HCT116 (cell line): ENCODE data around the gene LELP1. TPM values are rescaled to one million over a fixed set of nuclear protein-coding genes. Genes with fewer than 3 reads are reported as not detected.

Experiments
- ATAC-seq: fragments of 200-7000 bp; cut with Tn5 transposase; 2 replicates; pipeline ENCODE4 v1.9.1; 2020; ENCODE audit warnings: mild to moderate bottlenecking, moderate library complexity
- BruUV-seq: library from RNA; stranded (reverse); fragments of 400-500 nt; replicated peaks from 2 replicates; lab custom pipeline; 2021; lab: Mats Ljungman, UMichigan
- CTCF ChIA-PET: fragments of 300-600 bp; sonication (Branson Sonifier 250); formaldehyde crosslinking; loops from one replicate; lab custom pipeline; 2021; ENCODE audit warnings: antibody characterized with exemption; lab: Charles Lee
- POLR2A ChIA-PET: fragments of 300-600, 350-600 bp; sonication (Branson Sonifier 250); formaldehyde crosslinking; loops from one replicate; lab custom pipeline; 2021; ENCODE audit warnings: antibody characterized with exemption; lab: Charles Lee
- RAD21 ChIA-PET, 2 experiments: fragments of 300-600 bp; sonication (Branson Sonifier 250); formaldehyde crosslinking; loops; one replicate each; lab custom pipeline; 2023; ENCODE audit warnings: low total read pairs in 2 of 2; ENCODE audit not compliant: uncharacterized antibody in 2 of 2, unreplicated experiment in 2 of 2, low non-redundant PET in 1 of 2; lab: Charles Lee
- DNase-seq: peaks from one replicate; pipeline ENCODE4 v3.0.0-alpha.2; 2010; ENCODE audit warnings: low read depth, low spot score
- H2AFZ ChIP-seq: fragments of 200-600 bp; shearing (Covaris generic), sonication (generic); 2 replicates; pipeline ENCODE4 v1.6.1; 2017; ENCODE audit warnings: low read depth, mixed run types, mixed read lengths, antibody characterized with exemption, low read length; ENCODE audit not compliant: poor library complexity, severe bottlenecking
- H3K27ac ChIP-seq: 2 replicates; pipeline ENCODE4 v1.5.1; 2012; ENCODE audit warnings: low read depth, low read length
- H3K27me3 ChIP-seq: fragments of 200-600 bp; sonication (generic); 2 replicates; pipeline ENCODE4 v1.6.1; 2016; ENCODE audit warnings: mixed run types, low read length, mixed read lengths; ENCODE audit not compliant: insufficient read depth
- H3K36me3 ChIP-seq, 2 experiments: fragments of 200-500 bp in 1 of 2; fragments of 200-600 bp in 1 of 2; sonication (Bioruptor generic) in 1 of 2; sonication (generic) in 1 of 2; 2 replicates each; pipeline versions ENCODE4 v1.5.1 to v1.6.1; 2014 to 2016; ENCODE audit warnings: low read length in 2 of 2, inconsistent platforms in 1 of 2, mixed read lengths in 1 of 2, mixed run types in 1 of 2; ENCODE audit not compliant: insufficient read depth in 2 of 2, control insufficient read depth in 1 of 2
- H3K4me1 ChIP-seq, 2 experiments: fragments of 200-600 bp in 1 of 2; sonication (generic) in 1 of 2; 2 replicates each; pipeline versions ENCODE4 v1.5.1 to v1.6.1; 2012 to 2017; ENCODE audit warnings: low read length in 2 of 2, inconsistent platforms in 1 of 2, mild to moderate bottlenecking in 1 of 2, mixed read lengths in 1 of 2, mixed run types in 1 of 2, moderate library complexity in 1 of 2; ENCODE audit not compliant: insufficient read depth in 2 of 2, control insufficient read depth in 1 of 2
- H3K4me2 ChIP-seq: fragments of 200-600 bp; sonication (generic); 2 replicates; pipeline ENCODE4 v1.6.1; 2017; ENCODE audit warnings: mixed run types, low read length, mixed read lengths
- H3K4me3 ChIP-seq, 2 experiments: fragments of 200-600 bp in 1 of 2; sonication (generic) in 1 of 2; replicated peaks in 1 of 2; 2 replicates each; pipeline ENCODE4 v1.5.1; 2011 to 2016; ENCODE audit warnings: low read length in 2 of 2, control low read depth in 1 of 2, low read depth in 1 of 2, mild to moderate bottlenecking in 1 of 2, mixed read lengths in 1 of 2, mixed run types in 1 of 2
- H3K79me2 ChIP-seq: fragments of 200-600 bp; sonication (generic); 2 replicates; pipeline ENCODE4 v1.6.1; 2017; ENCODE audit warnings: mild to moderate bottlenecking, mixed run types, low read length, moderate library complexity, mixed read lengths; ENCODE audit not compliant: insufficient read depth
- H3K9ac ChIP-seq: fragments of 200-600 bp; sonication (generic); 2 replicates; pipeline ENCODE4 v1.6.1; 2016; ENCODE audit warnings: low read length, mixed read lengths
- H3K9me2 ChIP-seq: fragments of 200-600 bp; sonication (generic), shearing (Covaris generic); 2 replicates; pipeline ENCODE4 v1.6.1; 2017; ENCODE audit warnings: mixed run types, mild to moderate bottlenecking, moderate library complexity; ENCODE audit not compliant: insufficient read depth
- H3K9me3 ChIP-seq, 2 experiments: fragments of 200-500 bp in 1 of 2; fragments of 200-600 bp in 1 of 2; sonication (Bioruptor generic) in 1 of 2; sonication (generic) in 1 of 2; 2 replicates each; pipeline ENCODE4 v1.6.1; 2014 to 2017; ENCODE audit warnings: low read length in 2 of 2, mixed read lengths in 2 of 2, inconsistent platforms in 1 of 2, low read depth in 1 of 2, mild to moderate bottlenecking in 1 of 2, mixed run types in 1 of 2, moderate library complexity in 1 of 2; ENCODE audit not compliant: control insufficient read depth in 1 of 2, insufficient read depth in 1 of 2
- H4K20me1 ChIP-seq: fragments of 200-600 bp; sonication (generic), shearing (Covaris generic); 2 replicates; pipeline ENCODE4 v1.6.1; 2017; ENCODE audit warnings: mixed run types, mild to moderate bottlenecking, moderate library complexity; ENCODE audit not compliant: insufficient read depth
- CBX3 ChIP-seq: IDR thresholded peaks from 2 replicates; pipeline ENCODE4 v1.6.1; 2012; ENCODE audit warnings: low read depth
- CEBPB ChIP-seq: IDR thresholded peaks from 2 replicates; pipeline ENCODE4 v1.6.1; 2012; ENCODE audit warnings: low read depth
- CTCF ChIP-seq, 3 experiments: fragments of 200-600 bp in 1 of 3; sonication (generic) in 1 of 3; IDR thresholded peaks in 2 of 3; conservative IDR thresholded peaks in 1 of 3; 2 replicates each; pipeline ENCODE4 v1.5.1; 2012 to 2017; ENCODE audit warnings: low read depth in 2 of 3, low read length in 2 of 3, antibody characterized with exemption in 1 of 3, borderline replicate concordance in 1 of 3, control low read depth in 1 of 3, mild to moderate bottlenecking in 1 of 3, mixed read lengths in 1 of 3, mixed run types in 1 of 3, moderate library complexity in 1 of 3; ENCODE audit not compliant: insufficient read depth in 1 of 3
- EGR1 ChIP-seq: IDR thresholded peaks from 2 replicates; pipeline ENCODE4 v1.6.1; 2012; ENCODE audit warnings: low read depth
- ELF1 ChIP-seq: IDR thresholded peaks from 2 replicates; pipeline ENCODE4 v1.6.1; 2012; ENCODE audit warnings: low read depth, borderline replicate concordance
- FOSL1 ChIP-seq: IDR thresholded peaks from 2 replicates; pipeline ENCODE4 v1.6.1; 2012; ENCODE audit warnings: low read depth
- JUND ChIP-seq: IDR thresholded peaks from 2 replicates; pipeline ENCODE4 v1.6.1; 2012
- MAX ChIP-seq: IDR thresholded peaks from 2 replicates; pipeline ENCODE4 v1.6.1; 2012
- POLR2A ChIP-seq: IDR thresholded peaks from 2 replicates; pipeline ENCODE4 v1.7.0; 2011; ENCODE audit warnings: borderline replicate concordance; ENCODE audit not compliant: insufficient read depth, insufficient read length; ENCODE audit errors: extremely low read depth
- POLR2AphosphoS5 ChIP-seq: IDR thresholded peaks from 2 replicates; pipeline ENCODE4 v1.6.1; 2011; ENCODE audit warnings: mild to moderate bottlenecking, low read depth, low read length, moderate library complexity
- intact Hi-C: fragments of 100-400 bp; cut with micrococcal nuclease; formaldehyde crosslinking; loops from 2 replicates; pipeline ENCODE4 v1.10.0; 2022
- total RNA-seq: library from RNA; stranded (reverse); gene quantifications from one replicate; pipeline ENCODE4 v1.2.1, GENCODE V29; 2021; ENCODE audit not compliant: unreplicated experiment

The LELP1 gene
- total RNA-seq, 1 experiment from 2014 or later, result not detected

- Histone ChIP-seq H2AFZ (no peak within 1 kb of the TSS), H3K27me3 (peaks cover 42% of the 10 kb centered on the region), H3K4me2 (no peak within 1 kb of the TSS), H3K9me3 (no peaks in the 10 kb centered on the region), H3K4me3 (no peak within 1 kb of the TSS), H4K20me1 (no peaks in the 10 kb centered on the region), H3K9ac (no peak within 1 kb of the TSS), H3K9me2 (no peaks in the 10 kb centered on the region), H3K27ac (no peak within 1 kb of the TSS), H3K4me1 (no peaks in the 10 kb centered on the region), H3K79me2 (no peaks in the 10 kb centered on the region), H3K36me3 (no peaks in the 10 kb centered on the region)
- TF ChIP-seq CTCF (IDR thresholded peaks at IDR 0.05 in 2 of 3, conservative IDR thresholded peaks at IDR 0.05 in 1 of 3; ENCODE audit: borderline replicate concordance in 1 of 3, insufficient read depth in 1 of 3, low read depth in 2 of 3, low read length in 2 of 3) (no peak), FOSL1 (no peak), JUND (no peak), MAX (no peak)
- RAD21 ChIA-PET, result no interaction called here
- POLR2A ChIA-PET, result no interaction called here
- ATAC-seq (no peak), DNase-seq (no peak)
- no TSS peak for BruUV-seq
- CTCF ChIA-PET, result no interaction called here
- intact Hi-C loops, result no loop called here
Observed at GRCh38 chr1:153217212-153217611, 14.0 kb downstream of the LELP1 start, which contains the start of gene PRR9. TSS of gene PRR9 (plus strand) at chr1:153217584. CDS start at chr1:153218145, 561 bp downstream.

GRCh38 chr1:153217744-153218416 is 14.7 kb downstream of the LELP1 start:
- BruUV-seq, result no TSS peak
- no peaks in the 10 kb centered on the region for H3K4me1 ChIP-seq
- no peaks in the 10 kb centered on the region for H3K9me2 ChIP-seq
- ChIA-PET CTCF (no interaction called here), POLR2A (no interaction called here), RAD21 (no interaction called here)
- DNase-seq, result no peak
- no peak overlapping the region for H3K27ac ChIP-seq
- H3K4me2 ChIP-seq, result no peak overlapping the region
- H3K79me2 ChIP-seq, result no peaks in the 10 kb centered on the region
- H3K27me3 ChIP-seq, result peaks cover 42% of the 10 kb centered on the region
- intact Hi-C loops, result no loop called here
- no peaks in the 10 kb centered on the region for H3K9me3 ChIP-seq
- H3K9ac ChIP-seq, result no peak overlapping the region
- no peak overlapping the region for H2AFZ ChIP-seq
- H3K36me3 ChIP-seq, result no peaks in the 10 kb centered on the region
- H3K4me3 ChIP-seq, result no peak overlapping the region
- no peaks in the 10 kb centered on the region for H4K20me1 ChIP-seq
- no peak for ATAC-seq
- TF ChIP-seq POLR2A, result no peak
- TF ChIP-seq CBX3, result no peak
- TF ChIP-seq CTCF (IDR thresholded peaks at IDR 0.05 in 2 of 3, conservative IDR thresholded peaks at IDR 0.05 in 1 of 3; ENCODE audit: borderline replicate concordance in 1 of 3, insufficient read depth in 1 of 3, low read depth in 2 of 3, low read length in 2 of 3), result no peak
- TF ChIP-seq POLR2AphosphoS5, result no peak
- TF ChIP-seq ELF1, result no peak
- TF ChIP-seq CEBPB, result no peak
- TF ChIP-seq FOSL1, result no peak
- no peak for TF ChIP-seq MAX
- no peak for TF ChIP-seq EGR1
- TF ChIP-seq, all 23 proteins: peak for 0
